ENCODE results near the gene LRRC8B. TPM values are rescaled to one million over a fixed set of nuclear protein-coding genes. Genes with fewer than 3 reads are reported as not detected.

The LRRC8B gene
- total RNA-seq: 1 to 10 TPM; 3.3 to 9.2 (median 4.1) TPM

- Histone ChIP-seq H3K4me3 (peak within 1 kb of the TSS; percentile 77 to 98 (median 96)), H3K27me3 (no peaks in the 10 kb centered on the region), H3K9me3 (no peaks in the 10 kb centered on the region), H3K36me3 (peaks cover 0 to 4% (median 2%) of the 10 kb centered on the region in 4 donors), H3K27ac (replicated peaks in 1 of 4) (peak within 1 kb of the TSS; percentile 85 to 94 (median 91)), H3K4me1 (peaks cover 8 to 31% (median 22%) of the 10 kb centered on the region in 4 donors)
- TF ChIP-seq EP300 (IDR thresholded peaks at IDR 0.05) (no peak), POLR2A (IDR thresholded peaks at IDR 0.05; ENCODE audit: low read depth) (peak; percentile 19), POLR2AphosphoS5 (IDR thresholded peaks at IDR 0.05) (peak; percentile 83 to 85)
- 0% methylated on average over 17 of the region's 85 CpGs for WGBS
- peak; percentile 95 for DNase-seq (ENCODE audit: extremely low spot score)
- intact Hi-C loops (cut with DNase I): no loop called here
Measured at GRCh38 chr1:89524369-89525168, at the start of gene LRRC8B. TSS of gene LRRC8B (plus strand) at chr1:89524829. CDS start at chr1:89582651, 57,822 bp downstream.

- no peaks in the 10 kb centered on the region for H3K36me3 ChIP-seq
- WGBS: 77% methylated on average over 1 of the region's 1 CpG
- TF ChIP-seq POLR2AphosphoS5 (IDR thresholded peaks at IDR 0.05) (no peak), EP300 (IDR thresholded peaks at IDR 0.05) (no peak), POLR2A (IDR thresholded peaks at IDR 0.05; ENCODE audit: low read depth) (no peak)
- TF ChIP-seq, protein P1, sequence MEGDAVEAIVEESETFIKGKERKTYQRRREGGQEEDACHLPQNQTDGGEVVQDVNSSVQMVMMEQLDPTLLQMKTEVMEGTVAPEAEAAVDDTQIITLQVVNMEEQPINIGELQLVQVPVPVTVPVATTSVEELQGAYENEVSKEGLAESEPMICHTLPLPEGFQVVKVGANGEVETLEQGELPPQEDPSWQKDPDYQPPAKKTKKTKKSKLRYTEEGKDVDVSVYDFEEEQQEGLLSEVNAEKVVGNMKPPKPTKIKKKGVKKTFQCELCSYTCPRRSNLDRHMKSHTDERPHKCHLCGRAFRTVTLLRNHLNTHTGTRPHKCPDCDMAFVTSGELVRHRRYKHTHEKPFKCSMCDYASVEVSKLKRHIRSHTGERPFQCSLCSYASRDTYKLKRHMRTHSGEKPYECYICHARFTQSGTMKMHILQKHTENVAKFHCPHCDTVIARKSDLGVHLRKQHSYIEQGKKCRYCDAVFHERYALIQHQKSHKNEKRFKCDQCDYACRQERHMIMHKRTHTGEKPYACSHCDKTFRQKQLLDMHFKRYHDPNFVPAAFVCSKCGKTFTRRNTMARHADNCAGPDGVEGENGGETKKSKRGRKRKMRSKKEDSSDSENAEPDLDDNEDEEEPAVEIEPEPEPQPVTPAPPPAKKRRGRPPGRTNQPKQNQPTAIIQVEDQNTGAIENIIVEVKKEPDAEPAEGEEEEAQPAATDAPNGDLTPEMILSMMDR (IDR thresholded peaks at IDR 0.05): no peak
Measured at GRCh38 chr1:89475269-89475668, 49.4 kb upstream of the LRRC8B start.

GRCh38 chr1:89476072-89476471 is 48.6 kb upstream of the LRRC8B start:
- Histone ChIP-seq H3K27me3 (no peaks in the 10 kb centered on the region), H3K27ac (replicated peaks in 1 of 4) (no peak overlapping the region), H3K4me3 (no peak overlapping the region), H3K9me3 (no peaks in the 10 kb centered on the region), H3K36me3 (no peaks in the 10 kb centered on the region), H3K4me1 (no peaks in the 10 kb centered on the region)
- TF ChIP-seq, protein P1 (IDR thresholded peaks at IDR 0.05): no peak
- no peak for TF ChIP-seq POLR2A (IDR thresholded peaks at IDR 0.05; ENCODE audit: low read depth)
- TF ChIP-seq EP300 (IDR thresholded peaks at IDR 0.05): no peak
- no peak for TF ChIP-seq POLR2AphosphoS5 (IDR thresholded peaks at IDR 0.05)
- 74% methylated on average over 1 of the region's 1 CpG for WGBS
- no peak for DNase-seq (ENCODE audit: extremely low spot score)
- intact Hi-C loops (cut with DNase I): no loop called here

More at GRCh38 chr1:89475269-89475668, 49.4 kb upstream of the LRRC8B start:
- intact Hi-C loops (cut with DNase I): no loop called here
- Histone ChIP-seq H3K4me3 (no peak overlapping the region), H3K27me3 (no peaks in the 10 kb centered on the region), H3K4me1 (no peaks in the 10 kb centered on the region), H3K9me3 (no peaks in the 10 kb centered on the region), H3K27ac (replicated peaks in 1 of 4) (no peak overlapping the region)
- no peak for DNase-seq (ENCODE audit: extremely low spot score)

GRCh38 chr1:89483010-89483756 is 41.4 kb upstream of the LRRC8B start:
- Histone ChIP-seq H3K4me1 (no peaks in the 10 kb centered on the region), H3K9me3 (no peaks in the 10 kb centered on the region), H3K4me3 (no peak overlapping the region), H3K27me3 (no peaks in the 10 kb centered on the region), H3K36me3 (no peaks in the 10 kb centered on the region), H3K27ac (replicated peaks in 1 of 4) (no peak overlapping the region)
- DNase-seq (ENCODE audit: extremely low spot score): no peak
- TF ChIP-seq, protein P1 (IDR thresholded peaks at IDR 0.05): peak; percentile 55 to 73 (median 69)
- no peak for TF ChIP-seq POLR2A (IDR thresholded peaks at IDR 0.05; ENCODE audit: low read depth)
- TF ChIP-seq EP300 (IDR thresholded peaks at IDR 0.05): no peak
- no peak for TF ChIP-seq POLR2AphosphoS5 (IDR thresholded peaks at IDR 0.05)
- 14% methylated on average over 3 of the region's 3 CpGs for WGBS
- intact Hi-C loops (cut with DNase I): loop anchor here (2.0 to 5.0 kb wide), 2 partner anchors 116 to 279 kb away; no protein-coding TSS in a partner anchor

DNA sequence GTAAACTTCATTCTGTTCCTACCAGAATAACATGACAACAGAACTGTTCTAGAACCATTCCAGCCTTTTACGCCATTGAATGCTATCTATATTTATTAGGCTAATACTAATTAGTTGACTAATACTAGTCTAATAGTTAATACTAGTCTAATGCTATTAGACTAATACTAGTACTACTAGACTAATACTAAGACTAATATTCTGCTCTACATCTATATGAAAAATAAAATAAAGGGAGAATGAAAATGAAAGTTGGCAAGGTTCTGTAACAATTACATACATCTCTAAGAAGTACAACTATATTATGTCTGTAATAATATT is 40.9 kb upstream of the LRRC8B start:
- H3K4me3 ChIP-seq: no peak overlapping the region
- no peak overlapping the region for H3K27ac ChIP-seq (replicated peaks in 1 of 4)
- no peaks in the 10 kb centered on the region for H3K36me3 ChIP-seq
- TF ChIP-seq POLR2A (IDR thresholded peaks at IDR 0.05; ENCODE audit: low read depth): no peak
- TF ChIP-seq, protein P1 (IDR thresholded peaks at IDR 0.05): no peak
- TF ChIP-seq EP300 (IDR thresholded peaks at IDR 0.05): no peak
- TF ChIP-seq POLR2AphosphoS5 (IDR thresholded peaks at IDR 0.05): no peak
- intact Hi-C loops (cut with DNase I): loop anchor here (2.0 to 5.0 kb wide), 2 partner anchors 115 to 279 kb away; no protein-coding TSS in a partner anchor
- no peaks in the 10 kb centered on the region for H3K4me1 ChIP-seq
- no peaks in the 10 kb centered on the region for H3K9me3 ChIP-seq
- 94% methylated on average over 1 of the region's 1 CpG for WGBS
- no peaks in the 10 kb centered on the region for H3K27me3 ChIP-seq
- DNase-seq (ENCODE audit: extremely low spot score): no peak
